AG09309 (cell line): ENCODE data around the gene WWC2.

Experiments
- DNase-seq: peaks from one replicate; pipeline ENCODE4 v3.0.0-alpha.2; 2010; ENCODE audit warnings: low read depth
- H3K4me3 ChIP-seq: 2 replicates; pipeline ENCODE4 v1.5.1; 2011; ENCODE audit warnings: mild to moderate bottlenecking, low read depth, low read length, moderate library complexity; ENCODE audit not compliant: control insufficient read depth
- TF ChIP-seq, protein P1 (sequence below): IDR thresholded peaks from 2 replicates; pipeline ENCODE4 v1.5.1; 2011; ENCODE audit warnings: mild to moderate bottlenecking, low read depth, low read length, inconsistent platforms; ENCODE audit not compliant: insufficient read depth, control insufficient read depth; ENCODE audit errors: missing control alignments

The WWC2 gene

DNA sequence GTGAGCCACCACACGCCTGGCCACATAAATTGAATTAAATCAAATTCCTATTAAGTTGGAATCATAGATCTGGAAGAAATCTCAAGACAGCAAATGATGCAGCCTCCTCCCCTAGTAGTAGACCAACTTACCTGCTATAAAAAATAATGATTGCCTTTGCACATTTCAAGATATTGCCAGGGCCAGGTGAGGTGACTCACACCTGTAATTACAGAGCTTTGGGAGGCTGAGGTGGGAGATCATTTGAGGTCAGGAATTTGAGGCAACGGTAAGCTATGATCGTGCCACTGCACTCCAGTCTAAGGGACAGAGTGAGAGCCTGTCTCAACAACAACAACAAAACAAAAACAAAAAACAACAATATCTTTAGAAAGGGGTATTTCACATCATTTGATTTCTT is 17.0 kb upstream of the WWC2 start:
- DNase-seq, result no peak
- no peak overlapping the region for H3K4me3 ChIP-seq
- TF ChIP-seq, protein P1, sequence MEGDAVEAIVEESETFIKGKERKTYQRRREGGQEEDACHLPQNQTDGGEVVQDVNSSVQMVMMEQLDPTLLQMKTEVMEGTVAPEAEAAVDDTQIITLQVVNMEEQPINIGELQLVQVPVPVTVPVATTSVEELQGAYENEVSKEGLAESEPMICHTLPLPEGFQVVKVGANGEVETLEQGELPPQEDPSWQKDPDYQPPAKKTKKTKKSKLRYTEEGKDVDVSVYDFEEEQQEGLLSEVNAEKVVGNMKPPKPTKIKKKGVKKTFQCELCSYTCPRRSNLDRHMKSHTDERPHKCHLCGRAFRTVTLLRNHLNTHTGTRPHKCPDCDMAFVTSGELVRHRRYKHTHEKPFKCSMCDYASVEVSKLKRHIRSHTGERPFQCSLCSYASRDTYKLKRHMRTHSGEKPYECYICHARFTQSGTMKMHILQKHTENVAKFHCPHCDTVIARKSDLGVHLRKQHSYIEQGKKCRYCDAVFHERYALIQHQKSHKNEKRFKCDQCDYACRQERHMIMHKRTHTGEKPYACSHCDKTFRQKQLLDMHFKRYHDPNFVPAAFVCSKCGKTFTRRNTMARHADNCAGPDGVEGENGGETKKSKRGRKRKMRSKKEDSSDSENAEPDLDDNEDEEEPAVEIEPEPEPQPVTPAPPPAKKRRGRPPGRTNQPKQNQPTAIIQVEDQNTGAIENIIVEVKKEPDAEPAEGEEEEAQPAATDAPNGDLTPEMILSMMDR, result no peak

DNA sequence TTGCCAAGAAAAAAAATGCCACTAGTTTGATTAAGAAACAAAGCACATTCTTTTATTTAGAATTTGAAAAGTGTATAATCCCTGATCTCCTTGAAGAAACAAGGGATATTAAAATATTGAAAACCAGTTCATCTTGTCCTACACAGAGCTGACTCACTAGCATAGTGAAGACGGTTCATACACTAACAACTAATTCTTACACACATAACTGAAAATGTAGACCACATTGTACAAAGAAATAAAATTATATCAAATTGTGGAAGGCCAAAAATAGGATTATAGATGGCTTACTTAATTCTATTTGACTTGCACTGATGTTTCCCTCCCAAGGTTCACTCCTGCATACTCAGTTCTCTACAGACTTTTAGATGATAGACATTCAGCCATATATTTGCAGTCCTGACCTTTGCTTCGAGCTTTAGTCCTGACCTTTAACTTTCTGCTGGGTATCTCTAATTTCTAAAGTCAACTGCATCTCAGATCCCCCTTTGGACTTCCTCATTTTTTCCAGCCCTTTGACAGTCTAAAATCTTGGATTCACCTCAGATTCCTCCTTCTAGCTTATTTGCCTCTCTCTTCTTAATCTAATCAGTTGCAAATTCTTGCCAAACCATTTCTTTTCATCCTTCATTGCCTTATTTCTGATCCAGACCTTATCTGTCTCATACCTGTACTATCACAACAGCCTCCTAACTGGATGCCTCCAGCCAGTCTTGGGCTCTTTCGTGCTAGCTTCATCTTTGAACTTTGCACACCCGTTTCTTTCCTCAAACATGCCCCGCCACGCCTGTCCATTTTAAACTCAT is 4.5 kb upstream of the WWC2 start:
- TF ChIP-seq, protein P1, result no peak
- no peak for DNase-seq
- no peak overlapping the region for H3K4me3 ChIP-seq

DNA sequence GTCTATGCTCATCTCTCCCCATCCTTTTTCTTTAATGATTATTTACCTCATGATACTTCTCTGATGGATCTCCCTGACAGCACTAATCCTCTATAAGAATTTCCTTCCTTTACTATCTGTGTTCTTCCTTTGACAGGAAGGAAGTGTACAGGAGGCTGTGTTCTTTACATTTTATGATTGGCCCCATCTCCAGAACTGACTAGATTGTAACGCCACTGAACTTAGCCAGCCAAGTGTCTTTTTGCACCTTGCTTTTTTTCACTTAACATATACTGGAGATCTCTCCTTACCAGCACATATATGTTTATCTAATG is 3.9 kb upstream of the WWC2 start:
- H3K4me3 ChIP-seq, result no peak overlapping the region

DNA sequence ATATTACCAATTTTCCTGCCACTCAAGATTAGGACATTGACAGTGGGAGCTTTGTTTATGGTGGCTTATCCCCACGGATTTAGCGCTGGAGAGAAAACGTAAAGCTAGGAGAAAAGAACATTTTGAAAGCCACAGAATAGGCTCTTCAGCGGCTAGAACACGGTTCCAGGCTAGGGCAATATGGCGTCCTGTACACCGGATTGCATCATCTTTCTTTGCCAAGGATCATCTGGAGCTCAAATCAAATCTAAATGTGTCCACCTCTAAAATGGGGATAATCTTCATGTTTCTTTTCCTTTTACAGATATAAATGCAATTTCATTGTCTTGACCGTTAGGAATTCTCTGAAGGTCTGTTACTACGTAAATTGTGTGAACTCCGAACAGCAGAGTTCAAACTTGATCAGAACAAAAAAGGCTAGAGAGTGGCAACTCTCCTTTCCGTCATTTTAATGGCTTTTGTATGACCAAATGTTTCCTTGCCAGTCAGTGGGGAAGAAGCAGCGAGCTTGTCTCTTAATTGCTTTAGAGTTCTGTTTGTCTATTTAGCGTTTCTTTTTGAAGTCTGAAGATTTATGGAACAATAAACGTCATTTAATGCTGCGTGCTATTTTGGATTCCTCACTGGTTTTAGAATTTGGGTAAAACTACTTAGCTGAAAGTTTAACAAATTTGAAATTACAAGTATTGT is 2.6 kb upstream of the WWC2 start:
- H3K4me3 ChIP-seq, result no peak overlapping the region
- TF ChIP-seq, protein P1, result no peak
- no peak for DNase-seq

More for the DNA sequence above, 3.9 kb upstream of the WWC2 start:
- DNase-seq, result no peak
- TF ChIP-seq, protein P1, result no peak

DNA sequence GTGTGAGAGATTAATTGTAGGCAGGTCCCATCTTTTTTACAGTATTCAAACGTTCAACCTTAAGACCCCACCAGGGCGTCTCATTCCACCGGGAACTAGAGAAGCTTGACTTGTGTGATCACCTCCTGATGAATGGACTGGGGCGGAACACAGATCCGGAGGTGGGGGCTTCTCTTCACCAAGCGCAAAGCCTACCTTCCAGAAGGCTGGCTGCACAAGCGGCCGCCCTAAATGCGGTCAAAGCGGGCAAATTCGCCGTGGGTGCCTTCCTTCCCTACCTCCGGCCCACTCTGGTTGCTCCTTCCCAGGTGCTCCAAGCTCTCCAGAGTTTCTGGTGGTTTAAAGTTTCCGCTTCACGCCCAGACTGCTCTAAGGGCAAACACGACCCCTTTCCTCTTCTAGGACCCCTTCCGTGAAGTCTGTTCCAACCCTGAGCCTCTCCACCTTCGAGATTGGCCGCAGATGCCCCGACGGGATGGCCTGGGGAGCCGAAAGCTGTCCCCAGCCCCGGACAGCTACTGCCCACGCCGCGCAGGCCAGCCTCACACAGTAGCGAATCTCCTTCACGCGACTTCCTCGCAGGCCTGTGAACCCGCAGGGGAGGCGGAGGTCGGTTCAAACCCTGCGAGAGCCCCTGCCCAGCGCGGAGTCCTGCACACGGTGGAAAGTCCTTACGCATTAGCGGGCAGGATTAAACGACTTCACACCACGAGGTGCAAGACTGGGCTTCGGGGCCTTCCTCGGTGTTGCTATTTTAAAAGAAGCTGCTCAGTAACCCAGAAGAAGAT is 1.6 kb upstream of the WWC2 start:
- H3K4me3 ChIP-seq, result peak overlapping the region; percentile 65
- TF ChIP-seq, protein P1, result no peak
- no peak for DNase-seq

DNA sequence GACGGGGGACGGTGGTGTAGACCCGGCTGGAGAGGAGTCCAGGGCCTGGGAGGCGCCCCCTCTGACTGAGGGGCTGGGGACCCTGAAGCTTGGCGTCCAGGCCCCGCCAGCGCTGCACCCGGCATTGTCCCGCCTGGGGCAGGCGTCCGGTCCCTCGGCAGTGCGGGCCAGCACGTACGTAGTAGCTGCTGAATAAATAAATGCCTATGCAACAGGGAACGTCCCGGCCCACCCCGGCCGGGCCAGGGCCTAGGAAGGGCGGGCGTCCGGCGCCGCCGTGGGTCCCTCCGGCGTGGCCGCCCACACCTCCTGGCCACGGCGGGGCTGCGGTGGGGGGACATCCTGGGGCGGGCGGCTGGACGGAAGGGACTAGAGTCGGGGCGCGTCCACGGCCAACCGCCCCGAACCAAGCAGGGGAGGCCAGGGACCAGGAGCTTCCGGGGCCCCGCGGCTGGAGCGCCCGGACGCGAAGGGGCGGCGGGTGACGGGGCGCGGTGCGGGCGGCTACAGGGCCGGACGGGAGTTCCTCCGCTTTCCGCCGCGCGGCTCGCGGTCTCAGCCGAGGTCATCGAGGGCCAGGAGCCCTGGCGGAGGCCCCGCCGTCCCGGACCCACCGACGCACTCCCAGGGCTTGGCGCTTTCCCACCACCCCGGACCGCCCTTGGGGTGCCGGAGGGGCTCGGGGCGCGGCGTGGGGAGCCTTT is 886 bp upstream of the WWC2 start:
- H3K4me3 ChIP-seq, result peak overlapping the region; percentile 65
- TF ChIP-seq, protein P1, result no peak
- DNase-seq, result no peak
